HepG2 (cell line): ENCODE results near the gene HEPACAM. TPM values are rescaled to one million over a fixed set of nuclear protein-coding genes. Genes with fewer than 3 reads are reported as not detected.

Experiments
- ATAC-seq: fragments of 200-7000 bp; cut with Tn5 transposase; 3 replicates; pipeline ENCODE4 v1.9.1; 2020; ENCODE audit warnings: mild to moderate bottlenecking, moderate library complexity
- BruUV-seq: library from RNA; stranded (reverse); fragments of 400-500 nt; replicated peaks from 2 replicates; lab custom pipeline; 2021; lab: Mats Ljungman, UMichigan
- CTCF ChIA-PET: fragments of 300-600 bp; formaldehyde crosslinking; extraction: SDS; loops from one replicate; lab custom pipeline; 2021; ENCODE audit warnings: low total read pairs, inconsistent platforms, low intra/inter-chr PET ratio; lab: Yijun Ruan, JAX
- POLR2A ChIA-PET: fragments of 350-600 bp; sonication (Branson Sonifier 250); formaldehyde crosslinking; loops from one replicate; lab custom pipeline; 2020; ENCODE audit warnings: antibody characterized with exemption, inconsistent platforms; lab: Yijun Ruan, JAX
- DNase-seq: peaks from one replicate; pipeline ENCODE4 v3.0.0-alpha.2; 2015; ENCODE audit warnings: low spot score
- FAIRE-seq: peaks from 3 replicates; lab custom pipeline; 2011; peaks lifted over from hg19 to GRCh38; lab: Jason Lieb, UNC
- H2AFZ ChIP-seq: one replicate; pipeline ENCODE4 v1.6.1; 2011; ENCODE audit warnings: low read length, inconsistent platforms
- H3K27ac ChIP-seq: fragments of 300-600 bp; 3 replicates; pipeline ENCODE4 v1.8.0; 2011; ENCODE audit warnings: mixed run types, mild to moderate bottlenecking, mixed read lengths, low read length, inconsistent platforms; ENCODE audit not compliant: insufficient read depth; ENCODE audit errors: extremely low read length
- H3K27me3 ChIP-seq, 2 experiments: fragments of 200-600 bp in 1 of 2; 2 replicates in 1 of 2; 3 replicates in 1 of 2; pipeline versions ENCODE4 v1.6.0 to v1.8.0; 2011; ENCODE audit warnings: low read length in 2 of 2, mild to moderate bottlenecking in 2 of 2, moderate library complexity in 2 of 2, inconsistent platforms in 1 of 2; ENCODE audit not compliant: insufficient read depth in 2 of 2, control insufficient read depth in 1 of 2
- H3K36me3 ChIP-seq, 2 experiments: fragments of 200-600 bp in 1 of 2; replicated peaks in 1 of 2; 2 replicates in 1 of 2; 3 replicates in 1 of 2; pipeline versions ENCODE4 v1.5.1 to v1.8.0; 2011; ENCODE audit warnings: low read length in 2 of 2, inconsistent platforms in 1 of 2; ENCODE audit not compliant: insufficient read depth in 2 of 2, control insufficient read depth in 1 of 2
- H3K4me1 ChIP-seq: 2 replicates; pipeline ENCODE4 v1.5.1; 2012; ENCODE audit warnings: low read length, inconsistent platforms; ENCODE audit not compliant: insufficient read depth
- H3K4me2 ChIP-seq: 2 replicates; pipeline ENCODE4 v1.6.0; 2011; ENCODE audit warnings: low read depth, low read length, inconsistent platforms
- H3K4me3 ChIP-seq, 3 experiments: fragments of 200-600 bp in 1 of 3; sonication (generic), shearing (Covaris generic) in 1 of 3; replicated peaks in 1 of 3; 2 replicates each; pipeline ENCODE4 v1.5.1; 2011 to 2016; ENCODE audit warnings: low read length in 3 of 3, inconsistent platforms in 2 of 3, low read depth in 2 of 3, mild to moderate bottlenecking in 2 of 3, control low read depth in 1 of 3, mixed read lengths in 1 of 3; ENCODE audit not compliant: insufficient read depth in 1 of 3
- H3K79me2 ChIP-seq: one replicate; pipeline ENCODE4 v1.6.1; 2011; ENCODE audit warnings: low read length, inconsistent platforms; ENCODE audit not compliant: insufficient read depth
- H3K9ac ChIP-seq: 2 replicates; pipeline ENCODE4 v1.6.0; 2011; ENCODE audit warnings: mild to moderate bottlenecking, low read depth, low read length, inconsistent platforms; ENCODE audit not compliant: insufficient read depth
- H3K9me3 ChIP-seq: 2 replicates; pipeline ENCODE4 v1.5.1; 2012; ENCODE audit warnings: mild to moderate bottlenecking, low read length
- H4K20me1 ChIP-seq: 2 replicates; pipeline ENCODE4 v1.6.0; 2011; ENCODE audit warnings: inconsistent platforms, mild to moderate bottlenecking, low read length, moderate library complexity; ENCODE audit not compliant: insufficient read depth
- CEBPB ChIP-seq: IDR thresholded peaks from 2 replicates; pipeline ENCODE4 v1.6.1; 2011; ENCODE audit warnings: low read depth, low read length, improper control_type of control experiment, borderline replicate concordance
- DZIP1 ChIP-seq: sonication (generic); formaldehyde crosslinking; IDR thresholded peaks from 2 replicates; pipeline ENCODE4 v1.5.0; 2020; ENCODE audit warnings: mild to moderate bottlenecking, missing genetic modification reagents
- ONECUT2 ChIP-seq: sonication (generic); formaldehyde crosslinking; IDR thresholded peaks from 2 replicates; pipeline ENCODE4 v1.4.0; 2020; ENCODE audit warnings: missing genetic modification reagents
- POLR2G ChIP-seq: fragments of 200-400 bp; formaldehyde crosslinking; IDR thresholded peaks from 2 replicates; pipeline ENCODE4 v1.6.1; 2018; ENCODE audit warnings: mild to moderate bottlenecking, low read depth, low read length, moderate library complexity
- SMYD3 ChIP-seq: sonication (generic); formaldehyde crosslinking; IDR thresholded peaks from 2 replicates; pipeline ENCODE4 v1.8.1; 2023; ENCODE audit warnings: mild to moderate bottlenecking, missing genetic modification reagents
- ZNF343 ChIP-seq: sonication (generic); formaldehyde crosslinking; IDR thresholded peaks from 2 replicates; pipeline ENCODE4 v1.4.0; 2020; ENCODE audit warnings: mild to moderate bottlenecking, missing genetic modification reagents
- ZZZ3 ChIP-seq: sonication (generic); formaldehyde crosslinking; IDR thresholded peaks from 2 replicates; pipeline ENCODE4 v1.4.0; 2020; ENCODE audit warnings: missing genetic modification reagents, mild to moderate bottlenecking, borderline replicate concordance
- WGBS: methylation state at CpG from one replicate; pipeline ENCODE4 v1.1.6; 2017; ENCODE audit warnings: low lambda C conversion rate; 5-methylcytosine and 5-hydroxymethylcytosine counted together
- in situ Hi-C: cut with HindIII; loops from 2 replicates; pipeline ENCODE4 v1.10.0; 2017; ENCODE audit warnings: low pct_unique_long_range_greater_than_20kb; ENCODE audit not compliant: extremely low pct_ligation_motif_present
- intact Hi-C: fragments of 100-400 bp; cut with micrococcal nuclease; formaldehyde crosslinking; loops from one replicate; pipeline ENCODE4 v1.10.0; 2022; ENCODE audit not compliant: unreplicated experiment
- polyA plus RNA-seq, 8 experiments: library from polyadenylated mRNA; depleted of rRNA in 3 of 8; stranded (reverse) in 7 of 8; unstranded in 1 of 8; fragments of >200 nt; fragmentation: Illumina TruSeq in 4 of 8; extraction: Trizol in 4 of 8; gene quantifications; 2 replicates each; pipeline versions ENCODE4 v1.2.1 to v1.2.3, GENCODE V29; 2011 to 2016; ENCODE audit warnings: low read depth in 4 of 8, missing spikeins in 1 of 8, mixed read lengths in 1 of 8; ENCODE audit not compliant: insufficient read depth in 1 of 8
- total RNA-seq, 5 experiments: library from RNA; depleted of rRNA; stranded (reverse); fragments of >200 nt; fragmentation: Illumina TruSeq; extraction: Trizol; gene quantifications; 2 replicates each; pipeline ENCODE4 v1.2.3, GENCODE V29; 2016; ENCODE audit warnings: low read depth in 1 of 5
- TF ChIP-seq, protein P1 (sequence below): sonication (generic); formaldehyde crosslinking; IDR thresholded peaks from 2 replicates; pipeline ENCODE4 v1.9.0; 2021; ENCODE audit warnings: missing genetic modification reagents, borderline replicate concordance
- TF ChIP-seq, protein P2 (sequence below): sonication (generic); formaldehyde crosslinking; conservative IDR thresholded peaks from 2 replicates; pipeline ENCODE4 v1.8.0; 2022; ENCODE audit warnings: missing genetic modification reagents
- TF ChIP-seq, protein P3 (sequence below): sonication (generic); formaldehyde crosslinking; IDR thresholded peaks from 2 replicates; pipeline ENCODE4 v1.5.0; 2020; ENCODE audit warnings: missing genetic modification reagents

Gene HEPACAM
- total and polyA plus RNA-seq, 2 of the 13 experiments (the other 11 are each of a cell fraction or from before 2014, with no cell fraction given) = 66.9 to 121 TPM

DNA sequence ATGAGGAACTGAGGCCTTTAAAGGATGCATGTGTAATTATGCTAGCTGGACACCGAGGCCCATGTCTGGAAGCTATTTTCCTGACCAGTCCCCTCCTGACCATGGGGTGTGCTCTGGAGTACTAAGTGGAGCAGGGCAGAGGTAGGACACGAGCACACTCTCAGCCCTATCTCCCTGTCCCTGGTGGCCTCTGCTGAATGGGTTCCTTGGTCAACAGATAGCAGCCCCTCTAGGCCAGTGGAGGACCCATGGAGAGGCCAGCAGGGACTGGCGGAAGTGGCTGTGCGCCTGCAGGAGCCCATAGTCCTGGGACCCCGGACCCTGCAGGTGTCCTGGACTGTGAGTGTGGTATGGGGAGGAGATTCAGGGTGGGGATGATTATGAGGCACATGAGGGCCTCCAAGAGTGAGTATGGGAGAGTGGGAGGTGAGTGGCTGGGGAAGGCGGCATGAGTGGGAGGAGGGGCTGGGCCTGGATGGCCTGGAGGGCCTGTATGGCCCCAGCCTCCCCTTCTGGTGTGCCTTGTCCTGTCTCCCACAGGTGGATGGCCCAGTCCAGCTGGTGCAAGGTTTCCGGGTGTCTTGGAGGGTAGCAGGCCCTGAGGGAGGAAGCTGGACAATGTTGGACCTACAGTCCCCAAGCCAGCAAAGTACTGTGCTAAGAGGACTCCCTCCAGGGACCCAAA lies 61.1 kb downstream of the HEPACAM start:
- no peaks in the 10 kb centered on the region for H3K9me3 ChIP-seq
- TF ChIP-seq CEBPB (no peak), ZZZ3 (CRISPR knock-in tag) (no peak), POLR2G (no peak), ONECUT2 (CRISPR knock-in tag) (no peak), ZNF343 (CRISPR knock-in tag) (no peak), DZIP1 (CRISPR knock-in tag) (no peak), SMYD3 (CRISPR knock-in tag) (no peak)
- TF ChIP-seq, protein P1, sequence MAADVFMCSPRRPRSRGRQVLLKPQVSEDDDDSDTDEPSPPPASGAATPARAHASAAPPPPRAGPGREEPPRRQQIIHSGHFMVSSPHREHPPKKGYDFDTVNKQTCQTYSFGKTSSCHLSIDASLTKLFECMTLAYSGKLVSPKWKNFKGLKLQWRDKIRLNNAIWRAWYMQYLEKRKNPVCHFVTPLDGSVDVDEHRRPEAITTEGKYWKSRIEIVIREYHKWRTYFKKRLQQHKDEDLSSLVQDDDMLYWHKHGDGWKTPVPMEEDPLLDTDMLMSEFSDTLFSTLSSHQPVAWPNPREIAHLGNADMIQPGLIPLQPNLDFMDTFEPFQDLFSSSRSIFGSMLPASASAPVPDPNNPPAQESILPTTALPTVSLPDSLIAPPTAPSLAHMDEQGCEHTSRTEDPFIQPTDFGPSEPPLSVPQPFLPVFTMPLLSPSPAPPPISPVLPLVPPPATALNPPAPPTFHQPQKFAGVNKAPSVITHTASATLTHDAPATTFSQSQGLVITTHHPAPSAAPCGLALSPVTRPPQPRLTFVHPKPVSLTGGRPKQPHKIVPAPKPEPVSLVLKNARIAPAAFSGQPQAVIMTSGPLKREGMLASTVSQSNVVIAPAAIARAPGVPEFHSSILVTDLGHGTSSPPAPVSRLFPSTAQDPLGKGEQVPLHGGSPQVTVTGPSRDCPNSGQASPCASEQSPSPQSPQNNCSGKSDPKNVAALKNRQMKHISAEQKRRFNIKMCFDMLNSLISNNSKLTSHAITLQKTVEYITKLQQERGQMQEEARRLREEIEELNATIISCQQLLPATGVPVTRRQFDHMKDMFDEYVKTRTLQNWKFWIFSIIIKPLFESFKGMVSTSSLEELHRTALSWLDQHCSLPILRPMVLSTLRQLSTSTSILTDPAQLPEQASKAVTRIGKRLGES (CRISPR knock-in tag) = no peak
- TF ChIP-seq, protein P2, sequence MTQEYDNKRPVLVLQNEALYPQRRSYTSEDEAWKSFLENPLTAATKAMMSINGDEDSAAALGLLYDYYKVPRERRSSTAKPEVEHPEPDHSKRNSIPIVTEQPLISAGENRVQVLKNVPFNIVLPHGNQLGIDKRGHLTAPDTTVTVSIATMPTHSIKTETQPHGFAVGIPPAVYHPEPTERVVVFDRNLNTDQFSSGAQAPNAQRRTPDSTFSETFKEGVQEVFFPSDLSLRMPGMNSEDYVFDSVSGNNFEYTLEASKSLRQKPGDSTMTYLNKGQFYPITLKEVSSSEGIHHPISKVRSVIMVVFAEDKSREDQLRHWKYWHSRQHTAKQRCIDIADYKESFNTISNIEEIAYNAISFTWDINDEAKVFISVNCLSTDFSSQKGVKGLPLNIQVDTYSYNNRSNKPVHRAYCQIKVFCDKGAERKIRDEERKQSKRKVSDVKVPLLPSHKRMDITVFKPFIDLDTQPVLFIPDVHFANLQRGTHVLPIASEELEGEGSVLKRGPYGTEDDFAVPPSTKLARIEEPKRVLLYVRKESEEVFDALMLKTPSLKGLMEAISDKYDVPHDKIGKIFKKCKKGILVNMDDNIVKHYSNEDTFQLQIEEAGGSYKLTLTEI = no peak
- TF ChIP-seq, protein P3, sequence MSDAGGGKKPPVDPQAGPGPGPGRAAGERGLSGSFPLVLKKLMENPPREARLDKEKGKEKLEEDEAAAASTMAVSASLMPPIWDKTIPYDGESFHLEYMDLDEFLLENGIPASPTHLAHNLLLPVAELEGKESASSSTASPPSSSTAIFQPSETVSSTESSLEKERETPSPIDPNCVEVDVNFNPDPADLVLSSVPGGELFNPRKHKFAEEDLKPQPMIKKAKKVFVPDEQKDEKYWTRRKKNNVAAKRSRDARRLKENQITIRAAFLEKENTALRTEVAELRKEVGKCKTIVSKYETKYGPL = no peak
- BruUV-seq = no TSS peak
- intact Hi-C loops = no loop called here
- H3K36me3 ChIP-seq = no peaks in the 10 kb centered on the region
- FAIRE-seq (no peak), ATAC-seq (no peak), DNase-seq (no peak)
- H3K4me3 ChIP-seq = no peak overlapping the region
- H3K9ac ChIP-seq = no peak overlapping the region
- H3K4me1 ChIP-seq = peaks cover 33% of the 10 kb centered on the region
- H3K79me2 ChIP-seq = no peaks in the 10 kb centered on the region
- in situ Hi-C loops = loop anchor here (5.0 kb wide), 1 partner anchor 78 kb away; the partner anchor contains the start of gene CCDC15
- H3K4me2 ChIP-seq = no peak overlapping the region
- 68% methylated on average over 6 of the region's 7 CpGs for WGBS
- ChIA-PET CTCF (no interaction called here), POLR2A (no interaction called here)
- H3K27me3 ChIP-seq = peaks cover 2 to 74% of the 10 kb centered on the region in 2 experiments; a peak in 4 of 5 replicates
- no peaks in the 10 kb centered on the region for H4K20me1 ChIP-seq
- H2AFZ ChIP-seq = no peak overlapping the region
- H3K27ac ChIP-seq = no peak overlapping the region
